Natural killer cell treated with Interleukin-12 subunit alpha and Interleukin-12 subunit beta and Interleukin-15 and Interleukin-18, amount 100 ng/mL, for 72 hours (primary cell): ENCODE results near the gene PDRG1. TPM values are rescaled to one million over a fixed set of nuclear protein-coding genes. Genes with fewer than 3 reads are reported as not detected.

Source experiments
- ATAC-seq, 2 donors: fragments of 150-1000 bp; cut with Tn5 transposase in 1 of 2; sonication (Bioruptor Pico), chemical (Tn5 transposase) in 1 of 2; 2 replicates each; pipeline ENCODE4 v1.10.0; 2021
- DNase-seq: peaks from one replicate; pipeline ENCODE4 v3.0.0; 2022; ENCODE audit warnings: low spot score
- H3K27ac Mint-ChIP-seq, 2 donors: 1 replicate in 1 of 2; 2 replicates in 1 of 2; pipeline ENCODE4 v1.8.0; 2022; ENCODE audit warnings: mixed read lengths in 2 of 2, mild to moderate bottlenecking in 1 of 2, moderate library complexity in 1 of 2
- H3K27me3 Mint-ChIP-seq, 2 donors: 1 replicate in 1 of 2; 2 replicates in 1 of 2; pipeline ENCODE4 v1.8.0; 2022; ENCODE audit warnings: mixed read lengths in 2 of 2
- H3K36me3 Mint-ChIP-seq: one replicate; pipeline ENCODE4 v1.8.0; 2022; ENCODE audit warnings: mixed read lengths
- H3K4me1 Mint-ChIP-seq, 2 donors: 1 replicate in 1 of 2; 2 replicates in 1 of 2; pipeline ENCODE4 v1.8.0; 2022; ENCODE audit warnings: low read depth in 2 of 2, mixed read lengths in 2 of 2, mild to moderate bottlenecking in 1 of 2
- H3K4me3 Mint-ChIP-seq: one replicate; pipeline ENCODE4 v1.8.0; 2022; ENCODE audit warnings: mixed read lengths
- H3K9me3 Mint-ChIP-seq: 2 replicates; pipeline ENCODE4 v1.8.0; 2022; ENCODE audit warnings: mixed read lengths
- total RNA-seq, 2 donors: library from RNA; stranded (reverse); gene quantifications; one replicate each; pipeline ENCODE4 v1.2.3, GENCODE V29; 2022

PDRG1 gene
- total RNA-seq, 2 donors from 2014 or later, result 15.6 to 18.7 TPM

- no peaks in the 10 kb centered on the region for H3K36me3 Mint-ChIP-seq
- no peak overlapping the region for H3K27ac Mint-ChIP-seq
- no peak for ATAC-seq
- no peak for DNase-seq
- H3K27me3 Mint-ChIP-seq, result peaks cover 3 to 15% of the 10 kb centered on the region in 2 donors
- no peaks in the 10 kb centered on the region for H3K9me3 Mint-ChIP-seq
- peaks cover 0 to 3% of the 10 kb centered on the region in 2 donors for H3K4me1 Mint-ChIP-seq
- no peak overlapping the region for H3K4me3 Mint-ChIP-seq
Measured at GRCh38 chr20:31897541-31897940, 54.3 kb downstream of the PDRG1 start.

- ATAC-seq, result no peak
Measured at GRCh38 chr20:31896049-31896448, 55.8 kb downstream of the PDRG1 start.

GRCh38 chr20:31894980-31895675 lies 56.7 kb downstream of the PDRG1 start:
- no peak overlapping the region for H3K27ac Mint-ChIP-seq
- no peaks in the 10 kb centered on the region for H3K36me3 Mint-ChIP-seq
- ATAC-seq, result peak in 1 of 2 donors; percentile 70
- peaks cover 8 to 13% of the 10 kb centered on the region in 2 donors for H3K27me3 Mint-ChIP-seq
- H3K4me3 Mint-ChIP-seq, result no peak overlapping the region
- peaks cover 0 to 3% of the 10 kb centered on the region in 2 donors for H3K4me1 Mint-ChIP-seq
- no peaks in the 10 kb centered on the region for H3K9me3 Mint-ChIP-seq
- no peak for DNase-seq

More at GRCh38 chr20:31896049-31896448, 55.8 kb downstream of the PDRG1 start:
- no peak overlapping the region for H3K27ac Mint-ChIP-seq
- peaks cover 5 to 17% of the 10 kb centered on the region in 2 donors for H3K27me3 Mint-ChIP-seq
- H3K9me3 Mint-ChIP-seq, result no peaks in the 10 kb centered on the region
- H3K4me3 Mint-ChIP-seq, result no peak overlapping the region
- peaks cover 0 to 3% of the 10 kb centered on the region in 2 donors for H3K4me1 Mint-ChIP-seq
- no peaks in the 10 kb centered on the region for H3K36me3 Mint-ChIP-seq
- DNase-seq, result no peak

Other genes starting within 250 kb of the PDRG1 start
- gene BCL2L1, start 229.2 kb downstream of the PDRG1 start, total RNA-seq, result 100 to 1,000 TPM; 140 to 325 TPM
- 100 to 1,000 TPM in 1 of 2 donors, 10 to 100 TPM in 1; 51.8 to 102 TPM for gene TPX2, start 212.8 kb downstream of the PDRG1 start, total RNA-seq
- gene MYLK2, start 132.7 kb downstream of the PDRG1 start, total RNA-seq, result 1 to 10 TPM in 1 of 2 donors, under 1 TPM in 1; 0.98 to 1.8 TPM
- gene FOXS1, start 106.4 kb downstream of the PDRG1 start, total RNA-seq, result not detected
- not detected for gene DUSP15, start 81.5 kb downstream of the PDRG1 start, total RNA-seq
- not detected for gene TTLL9, start 81.4 kb downstream of the PDRG1 start, total RNA-seq
- under 1 TPM in 1 of 2 donors, not detected in 1; 0.05 TPM for gene XKR7, start 16.1 kb upstream of the PDRG1 start, total RNA-seq
- not detected for gene CCM2L, start 58.4 kb upstream of the PDRG1 start, total RNA-seq
- under 1 TPM in 1 of 2 donors, not detected in 1; 0.14 TPM for gene HCK, start 100.2 kb upstream of the PDRG1 start, total RNA-seq
- gene TM9SF4, start 157.7 kb upstream of the PDRG1 start, total RNA-seq, result 10 to 100 TPM; 57.9 to 58.1 TPM